GF-D8 (cell line): Measurements from ENCODE around the gene SMAD3.

ENCODE experiments used
- DNase-seq: peaks from one replicate; lab custom pipeline; 2025; lab: John Stamatoyannopoulos, UW

The SMAD3 gene

GRCh38 chr15:67164401-67164791 lies 99.0 kb downstream of the SMAD3 start:
- DNase-seq: no peak

GRCh38 chr15:67164811-67165253 lies 99.4 kb downstream of the SMAD3 start:
- no peak for DNase-seq

- no peak for DNase-seq
Observed at GRCh38 chr15:67165254-67166253, 100.2 kb downstream of the SMAD3 start.

GRCh38 chr15:67166280-67167009 lies 101.0 kb downstream of the SMAD3 start:
- DNase-seq: no peak

- DNase-seq: no peak
Observed at GRCh38 chr15:67167091-67167490, 101.7 kb downstream of the SMAD3 start.

GRCh38 chr15:67168694-67169093 lies 103.3 kb downstream of the SMAD3 start:
- DNase-seq: no peak

GRCh38 chr15:67170143-67170925 lies 104.9 kb downstream of the SMAD3 start:
- no peak for DNase-seq

- no peak for DNase-seq
Observed at GRCh38 chr15:67171471-67171870, 106.1 kb downstream of the SMAD3 start.

GRCh38 chr15:67172172-67172571 lies 106.8 kb downstream of the SMAD3 start:
- DNase-seq: no peak

GRCh38 chr15:67173005-67173404 lies 107.6 kb downstream of the SMAD3 start:
- no peak for DNase-seq

- no peak for DNase-seq
Observed at GRCh38 chr15:67173786-67174185, 108.4 kb downstream of the SMAD3 start.

- DNase-seq: no peak
Observed at GRCh38 chr15:67174446-67174845, 109.0 kb downstream of the SMAD3 start.

- DNase-seq: no peak
Observed at GRCh38 chr15:67174864-67175573, 109.6 kb downstream of the SMAD3 start.

GRCh38 chr15:67175643-67176071 lies 110.3 kb downstream of the SMAD3 start:
- peak; percentile 68 for DNase-seq

- no peak for DNase-seq
Observed at GRCh38 chr15:67176195-67176971, 111.0 kb downstream of the SMAD3 start.

GRCh38 chr15:67177752-67178151 lies 112.3 kb downstream of the SMAD3 start:
- DNase-seq: no peak

GRCh38 chr15:67178569-67179210 lies 113.3 kb downstream of the SMAD3 start:
- no peak for DNase-seq

- no peak for DNase-seq
Observed at GRCh38 chr15:67179411-67179995, 114.1 kb downstream of the SMAD3 start.

- no peak for DNase-seq
Observed at GRCh38 chr15:67180035-67180434, 114.6 kb downstream of the SMAD3 start.
